K562 (cell line): Measurements from ENCODE around the gene CACNA2D3. TPM values are rescaled to one million over a fixed set of nuclear protein-coding genes. Genes with fewer than 3 reads are reported as not detected.

Experiments used
- ATAC-seq: fragments of 200-7000 bp; cut with Tn5 transposase; 3 replicates; pipeline ENCODE4 v1.9.1; 2020; ENCODE audit warnings: moderate library complexity
- BruUV-seq: library from RNA; stranded (reverse); fragments of 400-500 nt; replicated peaks from 2 replicates; lab custom pipeline; 2021; lab: Mats Ljungman, UMichigan
- CTCF ChIA-PET: fragments of 300-600 bp; formaldehyde crosslinking; extraction: SDS; loops from one replicate; lab custom pipeline; 2021; ENCODE audit warnings: low intra/inter-chr PET ratio; lab: Yijun Ruan, JAX
- POLR2A ChIA-PET: fragments of 300-600, 350-650 bp; sonication (Branson Sonifier 250); formaldehyde crosslinking; extraction: SDS; loops from one replicate; lab custom pipeline; 2021; ENCODE audit warnings: antibody characterized with exemption, inconsistent platforms; lab: Yijun Ruan, JAX
- DNase-seq, 4 experiments: peaks; one replicate each; pipeline versions ENCODE4 v3.0.0 to v3.0.0-alpha.2; 2011 to 2018; ENCODE audit warnings: low spot score in 3 of 4, mixed read lengths in 3 of 4; ENCODE audit errors: extremely low read depth in 1 of 4
- FAIRE-seq: peaks from 2 replicates; lab custom pipeline; 2011; peaks lifted over from hg19 to GRCh38; lab: Jason Lieb, UNC
- H2AFZ ChIP-seq: 2 replicates; pipeline ENCODE4 v1.6.0; 2011; ENCODE audit warnings: low read depth, low read length, control low read depth, inconsistent platforms
- H3K27ac ChIP-seq: fragments of 200-600 bp; 3 replicates; pipeline ENCODE4 v1.8.0; 2011; ENCODE audit warnings: low read depth, mild to moderate bottlenecking, control low read depth, inconsistent platforms, low read length, moderate library complexity, mixed read lengths; ENCODE audit errors: extremely low read depth
- H3K27me3 ChIP-seq, 2 experiments: fragments of 300-600 bp in 1 of 2; 2 replicates in 1 of 2; 3 replicates in 1 of 2; pipeline versions ENCODE4 v1.6.0 to v1.8.0; 2011; ENCODE audit warnings: inconsistent platforms in 2 of 2, low read length in 2 of 2, mild to moderate bottlenecking in 1 of 2, mixed read lengths in 1 of 2, moderate library complexity in 1 of 2; ENCODE audit not compliant: control insufficient read depth in 2 of 2, insufficient read depth in 2 of 2
- H3K36me3 ChIP-seq: fragments of 300-600 bp; 3 replicates; pipeline ENCODE4 v1.8.0; 2011; ENCODE audit warnings: mild to moderate bottlenecking, low read length, inconsistent platforms; ENCODE audit not compliant: control insufficient read depth, insufficient read depth
- H3K4me1 ChIP-seq, 2 experiments: fragments of 200-600 bp in 1 of 2; replicated peaks in 1 of 2; 2 replicates in 1 of 2; 3 replicates in 1 of 2; pipeline versions ENCODE4 v1.5.1 to v1.8.0; 2011; ENCODE audit warnings: inconsistent platforms in 2 of 2, low read length in 2 of 2, mild to moderate bottlenecking in 1 of 2, mixed read lengths in 1 of 2, moderate library complexity in 1 of 2; ENCODE audit not compliant: control insufficient read depth in 2 of 2, insufficient read depth in 2 of 2
- H3K4me2 ChIP-seq: 2 replicates; pipeline ENCODE4 v1.6.1; 2011; ENCODE audit warnings: low read length, control low read depth, inconsistent platforms, mixed read lengths; ENCODE audit not compliant: insufficient read depth
- H3K4me3 ChIP-seq: fragments of 200-600 bp; sonication (generic), shearing (Covaris generic); 2 replicates; pipeline ENCODE4 v1.5.1; 2016; ENCODE audit warnings: control low read depth, inconsistent platforms
- H3K79me2 ChIP-seq: fragments of 200-600 bp; 3 replicates; pipeline ENCODE4 v1.8.0; 2011; ENCODE audit warnings: low read length, inconsistent platforms; ENCODE audit not compliant: control insufficient read depth, insufficient read depth
- H3K9ac ChIP-seq, 2 experiments: 2 replicates each; pipeline versions ENCODE4 v1.6.0 to v1.6.1; 2011; ENCODE audit warnings: low read depth in 2 of 2, low read length in 2 of 2, control low read depth in 1 of 2, inconsistent platforms in 1 of 2, mild to moderate bottlenecking in 1 of 2, mixed read lengths in 1 of 2; ENCODE audit not compliant: insufficient read depth in 1 of 2
- H3K9me1 ChIP-seq: one replicate; pipeline ENCODE4 v1.6.0; 2011; ENCODE audit warnings: inconsistent platforms, mild to moderate bottlenecking, low read length, moderate library complexity; ENCODE audit not compliant: control insufficient read depth, insufficient read depth
- H3K9me3 ChIP-seq: replicated peaks from 2 replicates; pipeline ENCODE4 v1.5.1; 2011; ENCODE audit warnings: low read depth, low read length, inconsistent platforms; ENCODE audit not compliant: control insufficient read depth, insufficient read depth
- H4K20me1 ChIP-seq: replicated peaks from 2 replicates; pipeline ENCODE4 v1.6.1; 2011; ENCODE audit warnings: low read length, inconsistent platforms, mixed read lengths; ENCODE audit not compliant: control insufficient read depth, insufficient read depth
- CTCF ChIP-seq, 3 experiments: IDR thresholded peaks in 2 of 3; conservative IDR thresholded peaks in 1 of 3; 2 replicates each; pipeline ENCODE4 v1.5.1; 2011 to 2012; ENCODE audit warnings: low read length in 3 of 3, mild to moderate bottlenecking in 3 of 3, control low read depth in 2 of 3, improper control_type of control experiment in 1 of 3, inconsistent platforms in 1 of 3, low read depth in 1 of 3, mixed read lengths in 1 of 3, moderate library complexity in 1 of 3; ENCODE audit not compliant: insufficient read depth in 2 of 3
- DMBX1 ChIP-seq: fragments of 250-450 bp; sonication (Bioruptor Pico); IDR thresholded peaks from 2 replicates; pipeline ENCODE4 v1.8.0; 2022; ENCODE audit warnings: inconsistent platforms, mild to moderate bottlenecking, moderate library complexity, borderline replicate concordance
- EP300 ChIP-seq: IDR thresholded peaks from 2 replicates; pipeline ENCODE4 v1.6.1; 2012; ENCODE audit warnings: low read length, improper control_type of control experiment
- KDM4B ChIP-seq, 2 experiments: fragments of 450-650 bp in 1 of 2; sonication (generic) in 1 of 2; IDR thresholded peaks; 2 replicates each; pipeline ENCODE4 v1.6.1; 2016 to 2017; ENCODE audit warnings: borderline replicate concordance in 2 of 2, antibody characterized with exemption in 1 of 2, low read depth in 1 of 2, mild to moderate bottlenecking in 1 of 2
- L3MBTL2 ChIP-seq: fragments of 450-650 bp; IDR thresholded peaks from 2 replicates; pipeline ENCODE4 v1.6.1; 2016; ENCODE audit warnings: mild to moderate bottlenecking, moderate library complexity
- SMARCA4 ChIP-seq: fragments of 450-650 bp; IDR thresholded peaks from 2 replicates; pipeline ENCODE4 v1.6.1; 2016
- ZNF561 ChIP-seq: fragments of 450-650 bp; formaldehyde crosslinking; conservative IDR thresholded peaks from 2 replicates; pipeline ENCODE4 v1.4.0; 2020; ENCODE audit warnings: mild to moderate bottlenecking, moderate library complexity
- WGBS: fragments of 100-300 bp; shearing (Covaris generic); methylation state at CpG from one replicate; pipeline ENCODE4 v1.1.6; 2016; ENCODE audit warnings: low coverage, mixed read lengths; ENCODE audit not compliant: insufficient coverage; ENCODE audit errors: missing lambda C conversion rate; 5-methylcytosine and 5-hydroxymethylcytosine counted together
- in situ Hi-C: fragments of 300-500 bp; cut with MboI; formaldehyde crosslinking; loops from 4 replicates; pipeline ENCODE4 v1.15.0; 2018; ENCODE audit warnings: inconsistent platforms, mixed read lengths
- intact Hi-C: fragments of 100-400 bp; cut with micrococcal nuclease; formaldehyde crosslinking; loops from 2 replicates; pipeline ENCODE4 v1.14.2; 2022
- polyA plus RNA-seq, 8 experiments: library from polyadenylated mRNA; depleted of rRNA in 4 of 8; stranded (reverse) in 5 of 8; unstranded in 3 of 8; fragments of >200 nt; fragmentation: Nextera tagmentation in 2 of 8; fragmentation: Illumina TruSeq in 1 of 8; extraction: Ambion mirVana in 2 of 8; extraction: Trizol in 1 of 8; gene quantifications; 2 replicates each; pipeline versions ENCODE4 v1.2.1 to v1.2.3, GENCODE V29; 2011 to 2014; ENCODE audit warnings: inconsistent platforms in 1 of 8, missing spikeins in 1 of 8
- total RNA-seq, 7 experiments: library from RNA; depleted of rRNA in 6 of 7; stranded (reverse); fragments of >200 nt in 6 of 7; fragmentation: Illumina TruSeq in 2 of 7; extraction: Trizol in 2 of 7; gene quantifications; 2 replicates each; pipeline versions ENCODE4 v1.2.1 to v1.2.3, GENCODE V29; 2011 to 2021; ENCODE audit warnings: low replicate concordance in 1 of 7
- TF ChIP-seq, protein P1 (sequence below), 2 experiments: fragments of 450-650 bp in 1 of 2; sonication (generic) in 1 of 2; formaldehyde crosslinking in 1 of 2; IDR thresholded peaks in 1 of 2; conservative IDR thresholded peaks in 1 of 2; 2 replicates each; pipeline versions ENCODE4 v1.6.1 to v1.8.1; 2016 to 2023; ENCODE audit warnings: mild to moderate bottlenecking in 2 of 2, moderate library complexity in 2 of 2, inconsistent platforms in 1 of 2, missing genetic modification reagents in 1 of 2
- TF ChIP-seq, protein P2 (sequence below), 2 experiments: IDR thresholded peaks in 1 of 2; conservative IDR thresholded peaks in 1 of 2; 2 replicates each; pipeline ENCODE4 v1.6.1; 2016; ENCODE audit warnings: low read depth in 2 of 2, mild to moderate bottlenecking in 1 of 2, missing compliant biosample characterization in 1 of 2, missing genetic modification characterization in 1 of 2, moderate library complexity in 1 of 2

CACNA2D3 gene
- total and polyA plus RNA-seq, 9 of the 15 experiments (the other 6 are each of a cell fraction or from before 2014, with no cell fraction given) = 0.01 TPM; not detected in 8

DNA sequence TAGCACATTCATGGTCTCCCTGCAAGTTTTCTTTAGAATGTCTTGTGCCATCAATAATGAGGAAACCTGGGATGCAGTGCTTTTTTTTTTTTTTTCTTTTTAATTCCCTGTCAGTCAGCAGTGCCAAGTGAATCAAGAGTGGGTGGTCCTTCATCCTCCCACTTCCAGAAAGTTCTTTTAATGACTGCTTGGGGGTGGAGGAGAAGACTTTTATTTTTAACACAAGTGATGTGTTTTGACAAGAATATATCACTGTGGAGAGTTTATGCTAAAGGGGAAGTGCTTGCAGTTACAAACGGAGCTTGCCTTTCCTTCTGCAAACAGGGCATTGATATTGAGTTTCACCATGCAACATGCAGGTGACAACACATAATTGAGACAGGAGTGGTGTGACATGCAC is 69.7 kb downstream of the CACNA2D3 start:
- POLR2A ChIA-PET = no interaction called here
- no peak overlapping the region for H3K9ac ChIP-seq
- in situ Hi-C loops = no loop called here
- TF ChIP-seq L3MBTL2 (no peak), CTCF (IDR thresholded peaks at IDR 0.05 in 2 of 3, conservative IDR thresholded peaks at IDR 0.05 in 1 of 3; ENCODE audit: insufficient read depth in 2 of 3, low read depth in 1 of 3, low read length in 3 of 3) (no peak), KDM4B (IDR thresholded peaks at IDR 0.05; ENCODE audit: borderline replicate concordance in 2 of 2, low read depth in 1 of 2) (no peak), ZNF561 (no peak), DMBX1 (CRISPR knock-in tag) (no peak), SMARCA4 (no peak), EP300 (no peak)
- TF ChIP-seq, protein P1, sequence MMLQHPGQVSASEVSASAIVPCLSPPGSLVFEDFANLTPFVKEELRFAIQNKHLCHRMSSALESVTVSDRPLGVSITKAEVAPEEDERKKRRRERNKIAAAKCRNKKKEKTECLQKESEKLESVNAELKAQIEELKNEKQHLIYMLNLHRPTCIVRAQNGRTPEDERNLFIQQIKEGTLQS (IDR thresholded peaks at IDR 0.05) = no peak
- TF ChIP-seq, protein P1 (CRISPR knock-in tag; conservative IDR thresholded peaks at IDR 0.05) = no peak
- TF ChIP-seq, protein P2, sequence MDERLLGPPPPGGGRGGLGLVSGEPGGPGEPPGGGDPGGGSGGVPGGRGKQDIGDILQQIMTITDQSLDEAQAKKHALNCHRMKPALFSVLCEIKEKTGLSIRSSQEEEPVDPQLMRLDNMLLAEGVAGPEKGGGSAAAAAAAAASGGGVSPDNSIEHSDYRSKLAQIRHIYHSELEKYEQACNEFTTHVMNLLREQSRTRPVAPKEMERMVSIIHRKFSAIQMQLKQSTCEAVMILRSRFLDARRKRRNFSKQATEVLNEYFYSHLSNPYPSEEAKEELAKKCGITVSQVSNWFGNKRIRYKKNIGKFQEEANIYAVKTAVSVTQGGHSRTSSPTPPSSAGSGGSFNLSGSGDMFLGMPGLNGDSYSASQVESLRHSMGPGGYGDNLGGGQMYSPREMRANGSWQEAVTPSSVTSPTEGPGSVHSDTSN (CRISPR knock-in tag; IDR thresholded peaks at IDR 0.05; ENCODE audit: low read depth) = no peak
- TF ChIP-seq, protein P2 (tag; conservative IDR thresholded peaks at IDR 0.05; ENCODE audit: low read depth) = no peak
- no peaks in the 10 kb centered on the region for H3K9me1 ChIP-seq
- CTCF ChIA-PET = no interaction called here
- H3K27me3 ChIP-seq = no peaks in the 10 kb centered on the region
- no peaks in the 10 kb centered on the region for H3K79me2 ChIP-seq
- H3K27ac ChIP-seq = no peak overlapping the region
- ATAC-seq (no peak), FAIRE-seq (no peak), DNase-seq (no peak)
- no peaks in the 10 kb centered on the region for H3K4me1 ChIP-seq
- WGBS = 0% methylated on average over 1 of the region's 1 CpG
- no peaks in the 10 kb centered on the region; the same call in 1 of the 2 replicates for H4K20me1 ChIP-seq
- intact Hi-C loops = no loop called here
- BruUV-seq = no TSS peak
- H3K4me3 ChIP-seq = no peak overlapping the region
- no peaks in the 10 kb centered on the region for H3K36me3 ChIP-seq
- H3K4me2 ChIP-seq = no peak overlapping the region
- no peak overlapping the region for H2AFZ ChIP-seq
- no peaks in the 10 kb centered on the region for H3K9me3 ChIP-seq
